ENCODE measurements around the gene CEP55.

DNA sequence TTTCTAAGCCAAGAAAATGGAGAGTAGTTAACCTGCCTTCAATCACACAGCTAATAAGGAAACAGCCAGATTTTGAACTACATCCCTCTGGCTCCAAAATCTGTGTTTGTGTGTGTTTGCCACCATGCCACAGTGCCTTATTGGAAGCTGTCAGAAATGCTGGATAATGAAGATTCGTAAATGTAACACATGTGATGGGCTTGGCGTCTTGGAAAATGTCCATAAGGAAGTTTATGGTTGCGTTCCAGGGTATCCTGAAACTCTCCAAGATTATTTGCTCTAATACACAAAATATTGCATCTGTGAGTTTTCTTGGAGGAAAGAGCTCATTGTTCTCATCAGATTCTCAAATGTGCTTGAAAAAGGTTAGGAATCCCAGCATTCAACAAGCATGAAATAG lies 36.9 kb upstream of the CEP55 start:
- TF ChIP-seq CTCF (IDR thresholded peaks at IDR 0.05) (no peak), EP300 (IDR thresholded peaks at IDR 0.05) (no peak)
